GM12878 (cell line): ENCODE results near the gene SBK2.

Experiments
- CREM ChIP-seq: IDR thresholded peaks from 2 replicates; pipeline ENCODE4 v1.6.1; 2014; ENCODE audit warnings: antibody characterized with exemption, low read depth
- EGR1 ChIP-seq, 2 experiments: IDR thresholded peaks; 1 replicate in 1 of 2; 2 replicates in 1 of 2; pipeline ENCODE4 v1.6.1; 2011 to 2012; ENCODE audit warnings: low read depth in 2 of 2, low read length in 2 of 2, borderline replicate concordance in 1 of 2, mild to moderate bottlenecking in 1 of 2, moderate library complexity in 1 of 2
- HDGF ChIP-seq: fragments of 450-650 bp; IDR thresholded peaks from 2 replicates; pipeline ENCODE4 v1.6.1; 2016; ENCODE audit warnings: antibody characterized with exemption
- NFIC ChIP-seq: IDR thresholded peaks from 2 replicates; pipeline ENCODE4 v1.6.1; 2012; ENCODE audit warnings: low read depth, mild to moderate bottlenecking, inconsistent platforms, low read length, moderate library complexity
- POLR2AphosphoS5 ChIP-seq: IDR thresholded peaks from 2 replicates; pipeline ENCODE4 v1.6.1; 2011; ENCODE audit warnings: mild to moderate bottlenecking, low read length, inconsistent platforms
- RELA ChIP-seq: fragments of 450-650 bp; IDR thresholded peaks from 2 replicates; pipeline ENCODE4 v1.8.0; 2014; ENCODE audit warnings: borderline replicate concordance; ENCODE audit not compliant: partially characterized antibody

DNA sequence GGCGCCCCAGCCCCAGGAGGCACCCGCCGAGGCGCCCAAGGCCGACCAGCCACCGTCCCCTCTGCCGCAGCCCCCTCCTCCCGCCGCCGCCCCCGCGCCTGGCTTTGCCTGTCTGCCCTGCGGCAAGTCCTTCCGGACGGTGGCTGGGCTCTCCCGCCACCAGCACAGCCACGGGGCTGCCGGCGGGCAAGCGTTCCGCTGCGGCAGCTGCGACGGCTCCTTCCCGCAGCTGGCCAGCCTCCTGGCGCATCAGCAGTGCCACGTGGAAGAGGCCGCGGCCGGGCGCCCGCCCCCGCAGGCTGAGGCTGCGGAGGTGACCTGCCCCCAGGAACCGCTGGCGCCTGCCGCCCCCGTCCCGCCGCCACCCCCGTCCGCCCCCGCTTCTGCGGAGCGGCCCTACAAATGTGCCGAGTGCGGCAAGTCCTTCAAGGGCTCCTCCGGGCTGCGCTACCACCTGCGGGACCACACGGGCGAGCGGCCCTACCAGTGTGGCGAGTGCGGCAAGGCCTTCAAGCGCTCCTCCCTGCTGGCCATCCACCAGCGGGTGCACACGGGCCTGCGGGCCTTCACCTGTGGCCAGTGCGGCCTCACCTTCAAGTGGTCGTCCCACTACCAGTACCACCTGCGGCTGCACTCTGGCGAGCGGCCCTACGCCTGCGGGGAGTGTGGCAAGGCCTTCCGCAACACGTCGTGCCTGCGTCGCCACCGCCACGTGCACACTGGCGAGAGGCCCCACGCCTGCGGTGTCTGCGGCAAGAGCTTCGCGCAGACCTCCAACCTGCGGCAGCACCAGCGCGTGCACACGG, 54.6 kb downstream of the SBK2 start:
- TF ChIP-seq HDGF (no peak), NFIC (no peak), POLR2AphosphoS5 (no peak), RELA (no peak), CREM (no peak), EGR1 (IDR thresholded peaks at IDR 0.05; ENCODE audit: borderline replicate concordance in 1 of 2, low read depth in 2 of 2, low read length in 2 of 2) (no peak)
